D721Med (cell line): ENCODE measurements around the gene IFIH1.

Experiments
- DNase-seq: peaks from one replicate; pipeline ENCODE4 v3.0.0; 2011; ENCODE audit warnings: low spot score; ENCODE audit not compliant: insufficient read length
- FAIRE-seq: peaks from 2 replicates; lab custom pipeline; 2011; peaks lifted over from hg19 to GRCh38; lab: Jason Lieb, UNC
- CTCF ChIP-seq: IDR thresholded peaks from 2 replicates; pipeline ENCODE4 v1.5.1; 2012; ENCODE audit warnings: mild to moderate bottlenecking, control low read depth; ENCODE audit not compliant: insufficient read depth; ENCODE audit errors: missing control alignments

The IFIH1 gene

GRCh38 chr2:162312853-162313252, 5.6 kb downstream of the IFIH1 start:
- no peak for TF ChIP-seq CTCF
- no peak for DNase-seq
- FAIRE-seq = no peak

- DNase-seq = no peak
- no peak for TF ChIP-seq CTCF
- FAIRE-seq = no peak
These were observed 9.6 kb downstream of the IFIH1 start for GRCh38 chr2:162308747-162309503.

GRCh38 chr2:162305901-162306300, 12.6 kb downstream of the IFIH1 start:
- DNase-seq (no peak), FAIRE-seq (no peak)
- no peak for TF ChIP-seq CTCF

- no peak for FAIRE-seq
- TF ChIP-seq CTCF = no peak
- no peak for DNase-seq
These were observed 16.6 kb downstream of the IFIH1 start for GRCh38 chr2:162301877-162302276.

- TF ChIP-seq CTCF = peak; percentile 85
- DNase-seq = no peak
- FAIRE-seq = peak; percentile 78
These were observed 17.2 kb downstream of the IFIH1 start for GRCh38 chr2:162301151-162301804.

- no peak for TF ChIP-seq CTCF
These were observed 18.2 kb downstream of the IFIH1 start for GRCh38 chr2:162300266-162300665.

GRCh38 chr2:162298669-162299335, 19.7 kb downstream of the IFIH1 start:
- TF ChIP-seq CTCF = no peak
- DNase-seq (no peak), FAIRE-seq (no peak)

More at GRCh38 chr2:162300266-162300665, 18.2 kb downstream of the IFIH1 start:
- FAIRE-seq (no peak), DNase-seq (no peak)
